GM21447 (cell line): ENCODE results near the gene CTRB1.
"Not testable (repeated sequence)": the region's sequence is repeated elsewhere in the genome, so short reads cannot be mapped to it uniquely, and the experiment has no call there.

Experiments
- ATAC-seq: cut with Tn5 transposase; IDR thresholded peaks from one replicate; pipeline ENCODE4 v1.9.1; 2021; ENCODE audit not compliant: unreplicated experiment

Gene CTRB1

DNA sequence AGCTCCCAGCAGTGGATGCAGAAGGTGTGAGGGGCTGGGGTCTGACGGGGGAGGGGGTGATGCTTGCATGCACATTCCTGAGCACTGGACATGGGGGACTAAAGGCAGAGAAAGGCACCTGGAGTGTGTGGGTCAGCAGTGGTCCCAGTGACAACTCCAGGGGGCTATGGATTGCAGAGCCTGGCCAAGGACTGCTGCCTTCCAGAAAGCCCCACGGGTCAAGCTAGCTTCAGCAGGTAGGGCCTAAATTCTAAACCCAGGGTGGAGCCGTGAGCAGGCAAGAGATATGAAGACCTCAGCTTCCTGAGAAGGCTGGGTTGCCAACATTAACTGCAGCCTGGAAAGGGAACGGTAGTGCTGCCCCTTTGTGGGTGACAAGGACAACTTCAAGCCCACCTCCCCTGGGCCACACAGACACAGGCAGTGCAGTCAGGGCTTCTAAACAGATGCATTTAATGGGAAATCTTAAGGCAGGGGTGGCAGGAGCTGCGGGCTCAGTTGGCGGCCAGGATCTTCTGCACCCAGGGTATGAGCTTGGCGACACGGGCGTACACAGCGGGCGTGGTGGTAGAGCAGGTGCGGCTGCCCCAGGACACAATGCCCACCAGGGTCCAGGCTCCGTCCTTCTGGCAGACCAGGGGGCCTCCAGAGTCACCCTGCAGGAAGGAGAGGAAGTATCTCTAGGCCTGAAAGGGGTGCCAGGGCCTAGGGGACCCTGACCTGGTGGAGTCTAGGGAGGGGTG is 14.9 kb upstream of the CTRB1 start:
- ATAC-seq: no peak

DNA sequence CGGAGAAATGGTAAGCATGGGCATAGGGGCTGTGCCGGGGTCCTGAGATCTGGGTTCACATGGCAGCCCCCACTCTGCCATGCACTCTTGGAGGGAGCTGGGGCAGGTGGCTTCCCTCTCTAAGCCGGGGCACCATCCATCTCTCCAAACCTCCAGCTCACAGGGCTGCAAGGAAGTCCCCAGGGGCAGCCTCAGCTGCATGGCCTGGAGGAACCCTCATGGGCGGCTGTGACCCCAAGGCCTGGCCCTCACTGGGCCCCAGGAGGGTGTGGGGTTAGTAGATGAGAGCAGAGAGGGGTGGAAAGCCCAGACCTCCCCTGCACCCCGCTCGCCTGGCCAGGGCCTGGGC is 14.4 kb upstream of the CTRB1 start:
- no peak for ATAC-seq

DNA sequence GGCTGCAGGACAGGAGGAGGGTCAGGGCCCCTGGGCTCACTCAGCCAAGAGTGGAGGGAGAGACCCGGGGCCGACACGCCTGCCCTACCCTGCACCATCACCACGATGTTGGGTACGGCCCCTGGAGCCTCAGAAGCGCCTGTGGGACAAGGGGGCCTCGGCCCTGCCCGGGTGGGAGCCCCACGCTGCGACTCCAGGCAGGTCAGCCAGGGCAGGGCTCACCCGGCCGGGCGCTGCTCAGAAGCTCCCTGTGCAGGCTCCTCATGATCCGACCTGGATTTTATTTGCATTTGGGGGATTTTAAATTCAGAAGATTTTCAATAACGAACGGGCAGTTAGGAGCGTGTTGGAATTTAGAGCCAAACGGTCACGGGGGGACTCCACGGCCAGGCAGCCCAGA is 13.9 kb upstream of the CTRB1 start:
- ATAC-seq: not testable (repeated sequence)

DNA sequence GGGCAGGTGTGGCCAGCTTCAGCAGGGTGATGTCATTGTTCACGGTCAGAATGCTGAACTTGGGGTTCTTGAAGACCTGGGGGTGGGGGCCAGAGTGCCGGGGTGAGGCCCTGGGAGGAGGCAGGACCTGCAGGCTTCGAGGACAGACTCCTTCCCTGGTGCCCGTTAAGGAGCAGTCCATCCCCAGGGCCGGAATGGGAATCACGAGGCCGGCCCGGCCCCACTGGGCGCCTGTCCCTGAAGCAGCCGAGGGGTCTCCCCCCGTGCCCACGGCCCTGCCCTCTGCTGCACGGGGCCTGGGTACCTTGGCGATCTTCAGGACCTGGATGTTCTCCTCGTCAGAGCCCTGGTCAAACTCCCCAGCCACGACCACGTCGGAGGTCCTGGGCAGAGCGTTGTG is 13.3 kb upstream of the CTRB1 start:
- not testable (repeated sequence) for ATAC-seq

DNA sequence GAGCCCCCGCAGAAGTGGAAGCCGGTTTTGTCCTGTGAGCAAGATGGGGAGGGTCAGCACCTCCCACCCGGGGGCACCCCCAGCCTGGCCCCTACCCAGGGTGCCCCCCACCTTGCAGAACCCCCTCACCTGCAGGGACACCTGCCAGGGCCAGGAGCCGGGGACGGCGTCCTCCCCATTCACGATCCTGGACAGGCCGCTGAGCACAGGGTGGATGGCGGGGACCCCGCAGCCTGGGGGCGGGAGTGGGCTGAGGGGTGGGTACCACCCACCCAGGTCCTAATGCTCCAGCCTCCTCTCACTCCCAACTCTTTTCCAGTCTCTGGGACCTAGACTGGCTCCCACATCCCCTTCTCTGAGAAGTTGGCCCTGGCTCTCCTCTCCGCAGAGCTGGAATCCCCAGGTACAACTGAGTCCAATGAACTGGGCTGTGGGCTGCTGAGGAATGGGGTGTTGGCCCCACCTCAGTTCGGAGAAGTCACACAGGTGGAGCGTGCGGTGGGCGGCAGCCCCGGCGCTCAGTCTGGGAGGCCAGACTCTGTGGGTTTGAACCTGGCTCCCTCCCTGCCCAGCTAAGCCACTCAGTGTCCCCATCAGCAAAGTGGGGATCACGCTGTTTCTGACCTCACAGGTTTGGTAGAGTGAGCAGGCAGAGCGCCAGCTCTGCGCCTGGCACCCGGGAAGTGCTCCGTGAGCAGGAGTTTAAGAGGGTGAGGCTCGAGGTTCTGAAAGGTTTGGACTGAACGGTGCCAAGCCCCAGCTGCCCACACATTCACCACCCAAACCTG is 12.6 kb upstream of the CTRB1 start:
- not testable (repeated sequence) for ATAC-seq

DNA sequence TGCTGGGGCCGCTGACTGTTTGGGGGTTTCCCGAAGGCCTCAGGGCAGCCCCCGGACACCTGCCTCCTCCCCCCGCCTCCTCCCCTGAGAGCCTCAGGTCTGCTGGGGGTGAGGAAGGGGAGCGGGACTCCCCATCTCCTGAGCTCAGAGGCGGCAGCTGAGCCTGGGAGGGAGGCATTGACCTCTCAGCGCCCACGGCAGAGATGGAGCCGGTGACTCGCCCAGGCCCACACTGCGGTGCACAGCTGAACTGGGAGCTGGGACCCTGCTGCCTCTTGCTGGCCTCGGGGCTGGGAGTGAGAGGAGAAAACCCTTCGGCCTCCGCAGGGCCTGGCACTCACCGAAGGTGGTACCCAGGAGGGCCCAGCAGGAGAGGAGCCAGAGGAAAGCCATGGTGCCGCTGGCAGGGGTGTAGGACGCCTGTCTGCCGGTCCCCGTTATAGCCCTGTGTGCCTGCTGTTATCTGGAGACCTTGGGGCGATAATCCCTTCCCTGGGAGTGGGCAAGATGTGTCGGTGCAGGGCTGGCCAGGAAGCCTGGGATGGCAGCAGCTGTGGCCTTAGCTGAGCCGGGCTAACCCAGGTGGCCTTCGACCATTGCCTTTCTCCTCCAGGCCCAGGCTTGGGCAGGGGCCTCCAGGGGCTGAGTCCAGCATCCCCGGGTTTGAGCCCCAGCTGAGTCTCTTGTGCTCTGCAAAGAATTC is 11.9 kb upstream of the CTRB1 start, which contains the start of gene CTRB2:
TSS of gene CTRB2 (minus strand) at position 413 of the 703 bp plus-strand sequence. CDS start at position 393, 20 bp downstream.
- no peak for ATAC-seq

DNA sequence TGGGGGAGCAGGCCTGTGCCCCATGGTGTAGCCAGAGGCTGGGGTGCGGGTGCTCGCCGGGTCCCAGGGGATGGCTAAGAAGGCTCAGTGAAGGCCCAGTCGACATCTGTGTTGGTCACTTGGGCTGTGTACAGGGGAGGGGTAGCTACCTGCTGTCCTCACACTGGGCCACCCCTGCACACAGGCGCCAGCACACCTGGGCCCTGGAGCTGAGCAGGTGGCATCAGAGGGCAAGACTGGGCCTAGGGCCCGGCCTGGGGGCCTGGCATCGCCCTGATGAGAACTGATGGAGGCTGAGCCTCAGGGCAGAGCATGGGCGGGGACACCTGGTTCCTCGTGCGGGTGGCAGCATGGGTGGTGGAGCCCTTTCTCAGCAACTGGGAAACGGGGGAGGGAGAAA is 11.0 kb upstream of the CTRB1 start:
- ATAC-seq: no peak

DNA sequence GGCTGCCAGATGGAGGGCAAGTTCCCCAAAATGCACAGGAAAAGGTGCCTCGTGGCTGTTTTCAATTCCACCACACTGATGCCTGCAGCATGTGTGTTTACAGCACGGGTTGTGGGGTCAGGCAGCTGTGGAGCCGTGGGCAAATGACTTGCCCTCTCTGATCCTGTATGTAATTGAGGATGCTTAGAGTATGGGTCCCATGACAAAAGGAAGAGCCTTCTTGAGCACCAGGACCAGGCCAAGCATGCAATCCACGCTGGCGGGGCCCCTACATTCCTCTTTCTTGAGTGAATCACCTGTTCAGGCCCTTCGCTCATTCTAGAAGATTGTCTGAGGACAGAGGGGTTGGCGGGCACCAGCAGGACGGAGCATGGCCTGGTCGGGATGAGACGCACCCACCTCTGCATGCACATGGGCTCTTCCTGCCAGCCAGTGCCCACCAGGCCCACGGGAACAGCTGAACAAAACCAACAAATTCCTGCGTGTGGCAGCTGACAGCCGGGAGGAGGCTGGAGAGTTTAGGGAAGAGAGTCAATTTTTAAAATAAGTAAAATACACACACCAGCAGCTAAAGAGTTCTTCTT is 10.5 kb upstream of the CTRB1 start:
- ATAC-seq: no peak

DNA sequence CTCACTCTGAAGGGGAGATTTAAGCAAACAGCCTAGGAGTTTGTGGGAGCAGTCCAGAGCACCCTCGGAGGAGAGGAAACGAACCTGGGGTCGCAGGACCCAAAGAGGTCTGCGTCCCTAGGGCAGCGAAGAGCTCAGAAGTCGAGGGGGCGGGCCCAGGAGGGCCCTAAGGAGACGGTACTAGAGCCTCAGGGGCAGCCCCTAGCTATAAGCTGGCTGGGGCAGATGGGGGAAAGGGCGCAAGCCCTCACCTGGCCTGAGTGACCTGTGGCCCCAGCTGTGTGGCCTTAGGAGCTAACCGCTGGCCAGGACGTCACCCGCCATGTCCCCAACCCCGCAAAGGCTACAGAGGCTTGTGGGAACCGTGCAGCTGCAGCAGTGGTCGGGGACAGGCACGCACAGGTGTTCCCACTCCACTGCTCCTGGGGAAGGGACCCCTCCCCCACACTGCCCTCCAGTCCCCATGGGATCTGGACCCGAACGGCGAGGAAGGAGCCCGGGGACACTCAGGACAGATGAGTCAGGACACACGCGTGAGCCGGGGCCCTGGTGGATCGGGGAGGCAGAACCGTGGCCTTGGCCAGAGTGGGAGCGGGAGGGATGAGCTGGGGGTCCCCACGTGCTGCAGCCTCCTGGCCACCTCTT is 9.8 kb upstream of the CTRB1 start:
- no peak for ATAC-seq

DNA sequence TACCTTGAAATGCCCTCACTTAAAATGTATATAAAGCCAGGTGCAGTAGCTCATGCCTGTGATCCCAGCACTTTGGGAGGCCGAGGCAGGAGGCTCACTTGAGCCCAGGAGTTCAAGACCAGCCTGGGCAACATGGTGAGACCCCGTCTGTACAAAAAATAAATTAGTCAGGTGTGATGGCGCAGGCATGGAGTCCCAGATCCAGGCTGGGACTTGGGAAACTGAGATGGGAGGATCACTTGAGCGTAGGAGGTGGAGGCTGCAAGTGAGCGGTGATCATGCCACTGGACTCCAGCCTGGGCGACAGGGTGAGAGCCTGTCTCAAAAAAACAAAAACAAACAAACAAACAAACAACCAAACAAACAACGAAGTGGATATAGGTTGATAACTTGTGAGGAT is 9.3 kb upstream of the CTRB1 start:
- ATAC-seq: not testable (repeated sequence)

DNA sequence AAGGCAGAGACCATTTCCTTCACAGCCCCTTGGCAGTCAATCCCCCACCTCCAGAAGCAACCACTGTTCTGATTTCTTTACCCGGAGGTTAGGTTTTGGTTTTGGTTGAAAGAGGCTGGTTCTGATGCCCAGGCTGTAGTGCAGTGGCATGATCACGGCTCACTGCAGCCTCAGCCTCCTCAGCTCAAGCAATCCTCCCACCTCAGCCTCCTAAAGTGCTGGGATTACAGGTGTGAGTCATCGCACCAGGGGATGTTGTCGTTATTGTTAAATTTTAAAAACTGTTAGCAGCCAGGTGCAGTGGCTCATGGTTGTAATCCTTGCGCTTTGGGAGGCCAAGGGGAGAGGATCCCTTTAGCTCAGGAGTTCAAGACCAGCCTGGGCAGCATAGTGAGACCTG is 8.8 kb upstream of the CTRB1 start:
- ATAC-seq: no peak

DNA sequence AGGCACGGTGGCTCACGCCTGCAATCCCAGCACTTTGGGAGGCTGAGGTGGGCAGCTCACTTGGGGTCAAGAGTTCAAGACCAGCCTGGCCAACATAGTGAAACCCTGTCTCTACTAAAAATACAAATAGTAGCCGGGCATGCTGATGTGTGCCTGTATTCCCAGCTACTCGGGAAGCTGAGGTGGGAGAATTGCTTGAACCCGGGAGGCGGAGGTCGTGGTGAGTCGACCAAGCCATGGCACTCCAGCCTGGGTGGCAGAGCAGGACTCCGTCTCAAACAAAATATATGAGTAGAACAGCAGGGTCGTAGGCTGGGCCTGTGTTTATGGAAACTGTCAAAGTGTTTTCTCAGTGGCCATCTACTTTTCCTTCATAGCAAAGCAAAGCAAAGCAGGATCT is 7.5 kb upstream of the CTRB1 start:
- ATAC-seq: not testable (repeated sequence)

DNA sequence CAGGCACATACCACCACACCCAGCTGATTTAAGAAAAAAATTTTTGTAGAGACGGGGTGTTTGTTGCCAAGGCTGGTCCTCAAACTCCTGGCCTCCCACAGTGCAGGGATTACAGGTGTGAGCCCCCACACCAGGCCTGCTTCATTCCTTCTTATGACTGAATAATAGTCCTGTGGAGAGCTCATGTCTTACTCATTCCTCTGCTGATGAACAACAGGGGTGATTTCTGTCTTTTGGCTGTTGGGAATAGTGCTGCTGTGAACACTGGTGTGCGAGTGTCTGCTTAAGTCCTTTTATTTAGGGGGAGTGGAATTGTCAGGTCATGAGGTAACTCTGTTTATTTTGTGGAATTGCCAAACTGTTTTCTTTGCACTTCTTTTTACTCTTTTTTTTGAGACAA is 2.7 kb upstream of the CTRB1 start:
- no peak for ATAC-seq

DNA sequence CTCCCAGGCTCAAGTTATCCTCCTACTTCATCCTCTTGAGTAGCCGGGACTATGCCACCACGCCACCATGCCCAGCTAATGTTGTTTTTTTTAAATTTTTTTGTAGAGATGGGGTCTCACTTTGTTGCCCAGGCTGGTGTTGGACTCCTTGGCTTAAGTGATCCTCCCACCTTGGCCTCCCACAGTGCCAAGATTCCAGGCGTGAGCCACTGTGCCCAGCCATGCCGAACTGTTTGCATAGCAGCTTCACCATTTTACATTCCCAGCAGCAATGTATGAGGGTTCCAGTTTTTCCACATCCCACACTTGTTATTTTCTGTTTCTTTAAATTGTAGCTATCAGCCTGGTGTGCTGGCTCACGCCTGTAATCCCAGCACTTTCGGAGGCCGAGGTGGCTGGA is 2.2 kb upstream of the CTRB1 start:
- ATAC-seq: no peak

DNA sequence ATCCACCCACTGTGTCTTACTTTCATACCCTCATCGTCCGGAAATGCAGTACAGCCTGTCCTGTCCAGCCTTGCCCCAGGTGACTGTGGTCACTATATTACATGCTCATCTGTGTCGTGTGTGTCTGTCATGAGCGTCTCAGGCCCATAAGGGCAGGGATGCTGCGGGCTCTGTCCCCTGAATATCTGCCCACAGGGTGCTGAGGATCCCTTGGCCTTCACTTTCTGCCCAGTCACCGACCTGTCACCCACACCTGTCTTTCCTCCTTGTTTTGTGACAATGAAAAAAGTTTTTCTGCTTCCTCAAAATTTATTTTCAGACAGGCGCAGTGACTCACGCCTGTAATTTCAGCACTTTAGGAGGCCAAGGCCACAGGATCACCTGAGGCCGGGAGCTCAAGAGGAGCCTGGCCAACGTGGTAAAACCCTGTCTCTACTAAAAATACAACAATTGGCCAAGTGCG is 1.4 kb upstream of the CTRB1 start:
- no peak for ATAC-seq

DNA sequence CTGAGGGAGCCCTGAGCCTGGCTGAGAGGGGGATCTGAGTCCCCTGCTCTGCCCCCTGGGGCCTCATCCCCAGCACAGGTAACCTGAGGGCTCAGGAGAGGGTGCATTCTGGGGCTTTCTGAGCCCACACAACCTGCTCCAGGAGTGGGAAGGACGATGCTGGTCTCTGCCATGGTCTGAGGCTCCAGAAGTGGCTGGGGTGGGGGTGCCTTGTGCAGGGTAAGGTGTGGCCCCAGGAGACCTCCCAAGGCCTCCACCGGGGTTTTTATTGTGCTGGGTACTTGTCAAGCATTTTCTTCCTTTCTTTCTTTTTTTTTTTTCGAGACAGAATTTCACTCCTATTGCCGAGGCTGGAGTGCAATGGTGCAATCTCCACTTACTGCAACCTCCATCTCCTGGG is 300 bp downstream of the CTRB1 start:
- no peak for ATAC-seq

DNA sequence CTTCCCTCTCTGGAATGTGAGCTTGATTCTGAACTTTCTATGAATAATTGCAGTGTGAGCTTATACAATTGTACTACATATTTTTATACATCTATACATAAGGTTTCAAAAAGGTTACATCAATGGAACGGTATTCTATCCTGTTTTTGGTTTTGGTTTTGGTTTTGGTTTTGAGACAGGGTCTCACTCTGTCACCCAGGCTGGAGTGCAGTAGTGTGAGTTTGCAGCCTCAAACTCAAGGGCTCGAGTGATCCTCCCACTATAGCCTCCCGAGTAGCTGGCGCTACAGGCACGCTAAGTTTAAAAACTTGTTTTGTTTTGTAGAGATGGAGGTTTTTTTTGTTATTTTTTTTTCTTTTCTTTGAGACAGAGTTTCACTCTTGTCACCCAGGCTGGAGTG is 1.1 kb downstream of the CTRB1 start:
- no peak for ATAC-seq

DNA sequence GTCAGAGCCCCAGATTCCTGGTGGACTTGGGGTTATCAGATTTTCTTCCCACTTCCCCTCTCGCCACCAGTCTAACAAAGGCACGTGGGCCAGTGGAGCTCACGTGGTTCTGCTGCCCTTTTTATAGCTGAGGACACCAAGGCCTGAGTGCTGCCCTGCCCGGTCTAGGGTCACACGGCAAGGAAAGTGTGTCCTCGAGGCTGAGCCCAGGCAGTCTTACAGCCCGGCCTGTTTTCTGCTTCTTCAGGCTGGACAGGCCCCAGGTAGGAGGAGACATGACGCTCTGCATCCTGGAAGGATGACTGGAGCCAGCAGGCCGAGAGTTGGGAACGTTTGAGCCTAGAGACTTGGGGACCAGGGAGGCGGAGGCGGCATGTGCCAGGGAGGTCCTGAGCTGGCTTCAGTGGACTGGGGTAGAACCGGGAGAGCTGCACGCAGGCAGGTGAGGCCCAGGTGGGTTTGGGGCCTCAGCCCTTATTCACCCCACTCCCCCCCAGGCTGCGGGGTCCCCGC is 3.5 kb downstream of the CTRB1 start:
- no peak for ATAC-seq

DNA sequence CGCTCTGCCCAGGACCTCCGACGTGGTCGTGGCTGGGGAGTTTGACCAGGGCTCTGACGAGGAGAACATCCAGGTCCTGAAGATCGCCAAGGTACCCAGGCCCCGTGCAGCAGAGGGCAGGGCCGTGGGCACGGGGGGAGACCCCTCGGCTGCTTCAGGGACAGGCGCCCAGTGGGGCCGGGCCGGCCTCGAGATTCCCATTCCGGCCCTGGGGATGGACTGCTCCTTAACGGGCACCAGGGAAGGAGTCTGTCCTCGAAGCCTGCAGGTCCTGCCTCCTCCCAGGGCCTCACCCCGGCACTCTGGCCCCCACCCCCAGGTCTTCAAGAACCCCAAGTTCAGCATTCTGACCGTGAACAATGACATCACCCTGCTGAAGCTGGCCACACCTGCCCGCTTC is 4.3 kb downstream of the CTRB1 start:
- ATAC-seq: not testable (repeated sequence)

DNA sequence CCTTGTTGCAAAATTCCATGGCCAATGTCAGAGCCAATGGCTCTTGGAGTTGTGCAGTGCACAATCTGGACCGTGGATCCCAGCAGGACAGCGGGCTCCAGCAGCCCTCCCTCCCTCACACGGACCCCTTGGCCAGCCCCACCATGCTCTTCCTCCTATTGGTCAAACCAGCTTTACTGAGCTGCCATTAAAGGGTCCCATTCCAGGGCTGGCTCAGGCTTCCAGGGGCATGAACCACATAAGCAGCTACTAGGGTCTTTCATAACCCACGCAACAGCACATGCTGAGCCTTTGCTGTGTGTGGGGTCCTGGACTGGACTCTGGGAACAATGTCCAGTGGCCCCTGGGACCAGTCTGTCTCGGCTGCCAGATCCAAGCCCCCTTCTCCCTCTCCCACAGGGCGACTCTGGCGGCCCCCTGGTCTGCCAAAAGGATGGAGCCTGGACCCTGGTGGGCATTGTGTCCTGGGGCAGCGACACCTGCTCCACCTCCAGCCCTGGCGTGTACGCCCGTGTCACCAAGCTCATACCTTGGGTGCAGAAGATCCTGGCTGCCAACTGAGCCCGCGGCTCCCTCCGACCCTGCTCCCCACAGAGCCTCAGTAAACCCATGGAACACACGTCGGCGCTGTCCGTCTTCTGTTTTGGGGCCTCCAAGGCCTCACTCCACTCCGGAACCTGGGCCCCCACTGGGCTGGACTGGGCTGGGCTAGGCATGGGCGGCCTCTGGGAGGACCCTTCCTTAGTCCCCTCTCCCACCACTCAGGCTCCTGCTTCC is 5.7 kb downstream of the CTRB1 start:
- ATAC-seq: no peak
